Activated T-cell treated with anti-CD3 and anti-CD28 coated beads for 48 hours (primary cell): ENCODE results near the gene MROH2B.

Experiments used
- DNase-seq: peaks from one replicate; pipeline ENCODE4 v3.0.0-alpha.2; 2020; ENCODE audit warnings: low read depth

The MROH2B gene

GRCh38 chr5:41071242-41071641 lies at the start of gene MROH2B:
Gene MROH2B (minus strand): TSS chr5:41071342. CDS start chr5:41070852, 490 bp downstream.
- DNase-seq: no peak

- DNase-seq: no peak
Measured at GRCh38 chr5:41120600-41120999, 49.5 kb upstream of the MROH2B start.

DNA sequence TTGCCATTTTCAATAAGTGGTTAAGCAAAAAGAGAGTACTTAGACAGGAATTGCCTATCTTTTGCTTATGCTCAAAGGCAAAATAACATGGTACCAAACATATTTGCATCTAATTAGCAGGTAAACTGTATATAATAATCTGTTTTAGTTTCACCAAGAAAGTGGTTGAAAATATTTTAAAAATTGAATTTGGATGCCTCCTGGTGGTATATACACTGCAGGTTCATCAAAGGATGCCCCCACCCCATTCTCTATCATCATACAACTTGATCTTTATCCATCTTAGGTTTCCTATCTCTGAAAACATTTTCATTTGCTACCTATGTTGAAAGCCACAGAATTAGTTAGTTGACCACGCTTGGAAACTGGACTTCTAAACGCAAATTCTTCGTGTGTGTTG lies 47.0 kb upstream of the MROH2B start:
- DNase-seq: no peak

GRCh38 chr5:41115281-41115680 lies 44.1 kb upstream of the MROH2B start:
- DNase-seq: no peak

GRCh38 chr5:41112486-41113455 lies 41.6 kb upstream of the MROH2B start:
- no peak for DNase-seq

- no peak for DNase-seq
Measured at GRCh38 chr5:41109186-41109585, 38.0 kb upstream of the MROH2B start.

DNA sequence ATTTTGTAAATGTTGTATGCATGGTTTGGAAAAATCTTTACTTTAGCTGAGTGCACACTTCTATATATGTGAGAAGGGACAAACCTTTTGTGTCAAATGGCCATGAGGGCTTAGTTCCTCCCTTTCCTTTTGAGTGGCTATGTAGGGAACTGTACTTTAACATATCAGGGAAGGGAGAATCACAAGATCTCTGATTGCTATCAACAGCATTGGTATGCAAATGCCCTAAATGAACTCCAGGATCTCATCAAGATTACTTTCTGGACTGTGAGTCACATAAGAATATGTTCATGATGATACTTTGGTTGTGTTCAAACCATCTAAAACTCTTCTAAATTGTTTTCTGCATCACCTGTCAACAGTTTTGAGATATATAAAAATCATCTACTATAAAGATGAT lies 31.2 kb upstream of the MROH2B start:
- DNase-seq: no peak

- no peak for DNase-seq
Measured at GRCh38 chr5:41097642-41098041, 26.5 kb upstream of the MROH2B start.

GRCh38 chr5:41095324-41096101 lies 24.4 kb upstream of the MROH2B start:
- no peak for DNase-seq

DNA sequence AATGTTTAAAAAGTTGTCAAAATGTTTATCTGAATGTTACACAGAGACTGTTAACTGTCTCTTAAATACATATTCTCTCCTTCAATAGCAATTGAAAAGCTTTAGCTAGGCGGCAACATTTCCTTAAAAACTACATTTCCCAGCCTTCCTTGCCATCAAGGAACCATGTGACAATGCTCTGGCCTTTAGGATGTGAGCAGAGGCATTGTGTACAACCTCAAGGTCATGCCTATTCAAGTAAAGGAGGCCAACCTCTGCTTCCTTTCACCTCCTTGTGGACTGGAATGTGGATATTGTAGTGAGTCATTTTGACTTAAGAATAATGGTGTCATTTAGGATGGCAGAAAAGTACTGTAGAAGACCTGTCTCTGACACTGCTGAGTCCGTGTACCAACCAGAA lies 23.7 kb upstream of the MROH2B start:
- no peak for DNase-seq

- no peak for DNase-seq
Measured at GRCh38 chr5:41093803-41094202, 22.7 kb upstream of the MROH2B start.

DNA sequence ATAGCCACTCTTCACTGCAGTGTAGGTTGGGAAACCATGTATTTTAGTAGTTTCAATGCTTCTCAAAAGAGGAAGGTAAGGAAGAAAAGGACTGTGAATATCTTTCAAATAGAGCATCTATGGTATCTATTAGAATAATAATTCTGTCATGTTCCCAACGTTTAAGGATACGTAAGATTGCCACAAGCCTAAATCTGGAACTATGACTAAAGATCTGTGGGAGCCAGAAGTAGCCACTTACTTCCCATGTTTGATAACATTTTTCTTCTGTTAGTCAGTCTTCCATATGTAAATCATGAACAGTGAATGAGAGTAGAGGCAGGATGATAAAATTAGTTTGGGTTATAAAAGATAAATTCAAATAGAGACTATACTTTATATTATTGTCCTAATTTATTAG lies 16.3 kb upstream of the MROH2B start:
- no peak for DNase-seq

DNA sequence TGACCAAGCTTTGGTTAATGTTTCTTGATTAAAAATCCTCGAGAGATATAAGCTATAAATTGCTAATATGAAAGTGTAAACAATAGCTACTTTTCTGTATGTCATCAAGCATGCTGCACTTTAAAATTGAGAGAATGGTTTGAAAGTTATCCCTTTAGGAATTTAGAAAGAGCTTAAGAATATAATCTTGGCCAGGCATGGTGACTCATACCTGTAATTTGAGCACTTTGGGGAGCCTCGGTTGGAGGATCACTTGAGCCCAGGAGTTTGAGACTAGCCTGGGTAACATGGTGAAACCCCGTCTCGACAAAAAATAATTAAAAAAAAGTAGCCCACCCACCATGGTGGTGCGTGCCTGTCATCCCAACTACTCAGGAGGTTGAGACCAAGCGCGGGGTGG lies 12.2 kb upstream of the MROH2B start:
- no peak for DNase-seq

DNA sequence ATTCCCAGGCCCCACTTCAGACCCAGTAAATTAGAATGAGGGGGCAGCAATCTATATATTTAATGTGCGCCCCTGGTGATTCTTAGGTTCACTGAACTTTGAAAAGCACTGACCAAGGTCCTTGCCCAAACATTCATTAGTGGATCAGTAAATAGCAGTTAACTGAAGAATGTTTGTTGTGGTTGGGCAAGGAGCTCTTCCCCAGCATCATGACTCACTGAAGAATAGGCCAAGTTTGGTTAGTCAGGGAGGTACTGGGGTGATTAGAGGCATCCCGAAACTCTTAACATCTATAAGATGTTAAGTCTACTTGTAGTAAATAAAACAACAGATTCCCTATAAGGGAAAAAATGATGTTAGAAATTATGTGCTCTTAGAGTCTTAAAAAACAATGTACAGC lies 833 bp upstream of the MROH2B start:
- DNase-seq: no peak

GRCh38 chr5:41067714-41068568 lies 3.2 kb downstream of the MROH2B start:
- DNase-seq: no peak

DNA sequence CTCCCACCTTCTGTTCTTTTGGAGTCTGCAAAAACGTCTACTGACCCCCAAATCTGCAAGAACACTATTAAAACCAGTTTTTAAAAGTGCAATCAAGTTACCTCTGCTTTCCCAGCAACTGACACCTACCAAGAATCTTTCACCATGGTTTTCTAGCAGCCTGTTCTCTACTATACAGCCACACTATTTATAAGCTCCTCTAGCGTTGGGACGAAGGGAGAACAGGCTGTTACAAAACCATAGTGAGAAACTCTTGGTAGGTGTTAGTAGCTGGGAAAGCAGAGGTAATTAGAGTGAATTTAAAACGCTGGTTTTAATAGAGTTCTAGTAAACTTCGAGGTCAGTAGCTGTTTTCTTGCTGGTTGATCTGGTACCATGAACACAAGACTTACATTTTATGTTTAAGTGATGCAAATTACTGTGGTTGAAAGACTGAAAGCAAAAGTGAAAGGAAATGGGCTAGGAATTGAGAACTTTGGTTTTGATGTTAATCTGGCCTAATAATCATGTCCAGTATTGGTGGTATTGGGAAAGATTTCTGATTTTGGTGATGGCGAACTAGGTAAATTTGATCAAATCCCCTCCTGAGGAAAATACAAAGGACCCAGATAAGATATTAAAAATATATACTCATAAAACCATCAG lies 5.3 kb downstream of the MROH2B start:
- DNase-seq: no peak

GRCh38 chr5:41057940-41058339 lies 13.2 kb downstream of the MROH2B start:
- DNase-seq: no peak

DNA sequence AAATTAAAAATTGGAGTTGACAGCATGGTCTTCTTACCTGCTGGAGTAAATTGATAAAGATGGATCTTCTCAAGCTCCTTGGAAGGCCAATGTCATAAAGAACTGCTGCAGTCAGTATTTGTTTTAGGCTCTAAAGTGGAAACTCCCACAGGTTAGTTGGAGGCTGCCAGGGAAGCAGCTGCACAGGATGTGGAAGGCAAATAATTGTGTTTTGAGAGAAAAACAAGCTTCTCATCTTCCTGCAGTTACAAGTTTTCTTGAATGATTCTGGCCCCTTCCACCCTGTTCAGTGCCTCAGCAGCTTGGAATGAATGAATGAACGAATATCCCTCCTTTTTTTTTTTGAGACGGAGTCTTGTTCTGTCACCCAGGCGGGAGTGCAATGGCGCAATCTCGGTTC lies 13.9 kb downstream of the MROH2B start:
- no peak for DNase-seq

- no peak for DNase-seq
Measured at GRCh38 chr5:41048986-41049385, 22.2 kb downstream of the MROH2B start.

GRCh38 chr5:41043109-41043747 lies 27.9 kb downstream of the MROH2B start:
- no peak for DNase-seq

- no peak for DNase-seq
Measured at GRCh38 chr5:41032973-41033372, 38.2 kb downstream of the MROH2B start.
